Breast epithelium (tissue), 4 donors: ENCODE measurements around the gene CLTCL1. TPM values are rescaled to one million over a fixed set of nuclear protein-coding genes. Genes with fewer than 3 reads are reported as not detected.

Experiments
- DNase-seq, 2 donors: peaks; one replicate each; pipeline ENCODE4 v3.0.0-alpha.2; 2019; ENCODE audit warnings: low spot score in 2 of 2
- H3K27ac ChIP-seq, 2 donors: fragments of 200-600 bp; sonication (generic) in 1 of 2; one replicate each; pipeline ENCODE4 v1.5.1; 2016 to 2019; ENCODE audit warnings: mild to moderate bottlenecking in 1 of 2
- H3K27me3 ChIP-seq, 2 donors: fragments of 200-600 bp; sonication (generic) in 1 of 2; one replicate each; pipeline versions ENCODE4 v1.5.1 to v1.6.0; 2017 to 2019; ENCODE audit warnings: control low read depth in 1 of 2, mild to moderate bottlenecking in 1 of 2
- H3K36me3 ChIP-seq: fragments of 200-600 bp; one replicate; pipeline ENCODE4 v1.5.1; 2019
- H3K4me1 ChIP-seq, 2 donors: fragments of 200-600 bp; sonication (generic); one replicate each; pipeline ENCODE4 v1.5.1; 2016 to 2019; ENCODE audit warnings: control low read depth in 1 of 2
- H3K4me3 ChIP-seq, 3 donors: fragments of 200-600 bp; sonication (generic); 1 replicate in 2 of 3; 2 replicates in 1 of 3; pipeline ENCODE4 v1.5.1; 2016 to 2019; ENCODE audit warnings: mild to moderate bottlenecking in 3 of 3, moderate library complexity in 2 of 3
- H3K9me3 ChIP-seq, 2 donors: fragments of 200-600 bp; sonication (generic) in 1 of 2; one replicate each; pipeline ENCODE4 v1.5.1; 2016 to 2019; ENCODE audit warnings: control low read depth in 1 of 2
- CTCF ChIP-seq, 3 donors: fragments of 450-650 bp; IDR thresholded peaks; one replicate each; pipeline ENCODE4 v1.5.1; 2016 to 2017; ENCODE audit warnings: antibody characterized with exemption in 3 of 3, mild to moderate bottlenecking in 3 of 3, moderate library complexity in 3 of 3
- POLR2A ChIP-seq: fragments of 450-650 bp; IDR thresholded peaks from one replicate; pipeline ENCODE4 v1.6.1; 2016; ENCODE audit warnings: antibody characterized with exemption, mild to moderate bottlenecking, moderate library complexity
- POLR2AphosphoS5 ChIP-seq, 3 donors: sonication (generic); formaldehyde crosslinking; IDR thresholded peaks; one replicate each; pipeline ENCODE4 v1.6.1; 2017; ENCODE audit warnings: antibody characterized with exemption in 3 of 3
- intact Hi-C: fragments of 100-400 bp; cut with DNase I; formaldehyde crosslinking; loops from one replicate; pipeline ENCODE4 v1.15.1; 2023; ENCODE audit warnings: low total_unique reads
- total RNA-seq, 3 donors: library from RNA; depleted of rRNA; stranded (reverse); fragments of >200 nt; gene quantifications; one replicate each; pipeline ENCODE4 v1.1.0, GENCODE V29; 2016

The CLTCL1 gene
- total RNA-seq, 3 donors from 2014 or later = 2.8 to 27.0 (median 8.2) TPM

- Histone ChIP-seq H3K4me1 (no peaks in the 10 kb centered on the region), H3K36me3 (no peaks in the 10 kb centered on the region), H3K27me3 (no peaks in the 10 kb centered on the region), H3K9me3 (no peaks in the 10 kb centered on the region), H3K27ac (no peak overlapping the region), H3K4me3 (no peak overlapping the region)
- intact Hi-C loops = no loop called here
- TF ChIP-seq CTCF (IDR thresholded peaks at IDR 0.05) (no peak), POLR2A (no peak), POLR2AphosphoS5 (IDR thresholded peaks at IDR 0.05) (no peak)
- DNase-seq = no peak
These were observed 61.9 kb downstream of the CLTCL1 start for GRCh38 chr22:19229600-19229999.

- no peak for DNase-seq
- no peak overlapping the region for H3K27ac ChIP-seq
- H3K36me3 ChIP-seq = no peaks in the 10 kb centered on the region
- no peak overlapping the region for H3K4me3 ChIP-seq
- intact Hi-C loops = no loop called here
- H3K9me3 ChIP-seq = no peaks in the 10 kb centered on the region
- H3K27me3 ChIP-seq = no peaks in the 10 kb centered on the region
- TF ChIP-seq POLR2A (no peak), CTCF (IDR thresholded peaks at IDR 0.05) (no peak), POLR2AphosphoS5 (IDR thresholded peaks at IDR 0.05) (no peak)
- no peaks in the 10 kb centered on the region for H3K4me1 ChIP-seq
These were observed 63.3 kb downstream of the CLTCL1 start for GRCh38 chr22:19228179-19228578.

GRCh38 chr22:19226428-19226827, 65.1 kb downstream of the CLTCL1 start:
- no peaks in the 10 kb centered on the region for H3K4me1 ChIP-seq
- intact Hi-C loops = no loop called here
- H3K27ac ChIP-seq = no peak overlapping the region
- no peaks in the 10 kb centered on the region for H3K36me3 ChIP-seq
- no peak for DNase-seq
- no peak for TF ChIP-seq CTCF (IDR thresholded peaks at IDR 0.05)
- H3K4me3 ChIP-seq = no peak overlapping the region
- no peaks in the 10 kb centered on the region for H3K27me3 ChIP-seq
- H3K9me3 ChIP-seq = no peaks in the 10 kb centered on the region

- Histone ChIP-seq H3K27me3 (no peaks in the 10 kb centered on the region), H3K9me3 (no peaks in the 10 kb centered on the region), H3K4me3 (no peak overlapping the region), H3K4me1 (no peaks in the 10 kb centered on the region), H3K27ac (no peak overlapping the region), H3K36me3 (no peaks in the 10 kb centered on the region)
- TF ChIP-seq POLR2A (no peak), POLR2AphosphoS5 (IDR thresholded peaks at IDR 0.05) (no peak), CTCF (IDR thresholded peaks at IDR 0.05) (no peak)
- no peak for DNase-seq
- intact Hi-C loops = no loop called here
These were observed 66.0 kb downstream of the CLTCL1 start for GRCh38 chr22:19225560-19225959.

GRCh38 chr22:19224985-19225384, 66.5 kb downstream of the CLTCL1 start:
- intact Hi-C loops = no loop called here
- no peaks in the 10 kb centered on the region for H3K36me3 ChIP-seq
- no peaks in the 10 kb centered on the region for H3K9me3 ChIP-seq
- no peaks in the 10 kb centered on the region for H3K27me3 ChIP-seq
- no peak for DNase-seq
- TF ChIP-seq POLR2A (no peak), POLR2AphosphoS5 (IDR thresholded peaks at IDR 0.05) (no peak), CTCF (IDR thresholded peaks at IDR 0.05) (no peak)
- H3K4me3 ChIP-seq = no peak overlapping the region
- no peaks in the 10 kb centered on the region for H3K4me1 ChIP-seq
- H3K27ac ChIP-seq = no peak overlapping the region
